ENCODE measurements around the gene KANSL1L.

DNA sequence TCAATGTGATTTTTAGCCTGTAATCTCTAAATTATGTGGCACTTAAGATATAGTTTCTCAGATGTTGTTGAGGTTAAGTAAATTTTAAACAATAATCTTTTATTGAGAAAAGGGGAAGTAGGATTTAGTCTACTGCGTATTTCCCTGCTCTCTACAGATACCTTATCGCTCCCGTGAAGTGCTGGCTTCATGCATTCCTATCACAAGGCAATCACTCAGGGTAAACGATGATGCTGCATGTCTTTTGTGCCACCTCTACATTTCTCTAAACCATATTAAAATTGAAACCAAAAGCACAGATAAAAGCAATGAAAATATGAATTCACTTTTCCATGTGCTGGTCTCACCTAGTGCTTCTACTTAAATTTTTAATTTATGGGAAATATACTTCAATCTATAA is 183.2 kb downstream of the KANSL1L start:
- TF ChIP-seq POLR2A (IDR thresholded peaks at IDR 0.05) (no peak), POLR2AphosphoS5 (IDR thresholded peaks at IDR 0.05) (no peak), EP300 (IDR thresholded peaks at IDR 0.05) (no peak)
- TF ChIP-seq, protein P1, sequence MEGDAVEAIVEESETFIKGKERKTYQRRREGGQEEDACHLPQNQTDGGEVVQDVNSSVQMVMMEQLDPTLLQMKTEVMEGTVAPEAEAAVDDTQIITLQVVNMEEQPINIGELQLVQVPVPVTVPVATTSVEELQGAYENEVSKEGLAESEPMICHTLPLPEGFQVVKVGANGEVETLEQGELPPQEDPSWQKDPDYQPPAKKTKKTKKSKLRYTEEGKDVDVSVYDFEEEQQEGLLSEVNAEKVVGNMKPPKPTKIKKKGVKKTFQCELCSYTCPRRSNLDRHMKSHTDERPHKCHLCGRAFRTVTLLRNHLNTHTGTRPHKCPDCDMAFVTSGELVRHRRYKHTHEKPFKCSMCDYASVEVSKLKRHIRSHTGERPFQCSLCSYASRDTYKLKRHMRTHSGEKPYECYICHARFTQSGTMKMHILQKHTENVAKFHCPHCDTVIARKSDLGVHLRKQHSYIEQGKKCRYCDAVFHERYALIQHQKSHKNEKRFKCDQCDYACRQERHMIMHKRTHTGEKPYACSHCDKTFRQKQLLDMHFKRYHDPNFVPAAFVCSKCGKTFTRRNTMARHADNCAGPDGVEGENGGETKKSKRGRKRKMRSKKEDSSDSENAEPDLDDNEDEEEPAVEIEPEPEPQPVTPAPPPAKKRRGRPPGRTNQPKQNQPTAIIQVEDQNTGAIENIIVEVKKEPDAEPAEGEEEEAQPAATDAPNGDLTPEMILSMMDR (IDR thresholded peaks at IDR 0.05), result no peak
